Neural cell (in vitro differentiated cells): ENCODE measurements around the gene ZNF316. TPM values are rescaled to one million over a fixed set of nuclear protein-coding genes. Genes with fewer than 3 reads are reported as not detected.

Experiments used
- H2AFZ ChIP-seq: fragments of 200-600, 300-800 bp; sonication (generic), shearing (Covaris generic); 2 replicates; pipeline ENCODE4 v1.6.0; 2014; ENCODE audit warnings: low read depth, mild to moderate bottlenecking, antibody characterized with exemption, low read length, moderate library complexity
- H3F3A ChIP-seq: fragments of 200-600 bp; shearing (Covaris generic); 2 replicates; pipeline ENCODE4 v1.6.1; 2016; ENCODE audit warnings: mild to moderate bottlenecking, moderate library complexity, mixed read lengths, antibody characterized with exemption, low read length; ENCODE audit not compliant: insufficient read depth, poor library complexity, severe bottlenecking
- H3K27ac ChIP-seq: fragments of 200-600, 300-800 bp; sonication (generic), shearing (Covaris generic); 2 replicates; pipeline ENCODE4 v1.5.1; 2014; ENCODE audit warnings: mild to moderate bottlenecking, low read length, moderate library complexity
- H3K27me3 ChIP-seq: fragments of 300-800, 200-600 bp; sonication (generic), shearing (Covaris generic); 2 replicates; pipeline ENCODE4 v1.6.0; 2014; ENCODE audit warnings: mild to moderate bottlenecking, low read depth, low read length, moderate library complexity; ENCODE audit not compliant: insufficient read depth
- H3K36me3 ChIP-seq: fragments of 300-800, 200-600 bp; sonication (generic), shearing (Covaris generic); 2 replicates; pipeline ENCODE4 v1.5.1; 2014; ENCODE audit warnings: mild to moderate bottlenecking, antibody characterized with exemption, low read length, moderate library complexity; ENCODE audit not compliant: insufficient read depth
- H3K4me2 ChIP-seq: fragments of 300-800, 200-600 bp; sonication (generic), shearing (Covaris generic); 2 replicates; pipeline ENCODE4 v1.6.0; 2014; ENCODE audit warnings: mild to moderate bottlenecking, low read length
- H3K4me3 ChIP-seq: fragments of 300-800, 200-600 bp; sonication (generic), shearing (Covaris generic); 2 replicates; pipeline ENCODE4 v1.5.1; 2014; ENCODE audit warnings: mild to moderate bottlenecking, low read length, moderate library complexity
- H3K79me2 ChIP-seq: fragments of 200-600 bp; shearing (Covaris generic); replicated peaks from 2 replicates; pipeline ENCODE4 v1.6.0; 2014; ENCODE audit warnings: mild to moderate bottlenecking, low read length, moderate library complexity; ENCODE audit not compliant: insufficient read depth
- H3K9ac ChIP-seq: fragments of 300-800, 200-600 bp; sonication (generic), shearing (Covaris generic); 2 replicates; pipeline ENCODE4 v1.6.1; 2016; ENCODE audit warnings: mild to moderate bottlenecking, low read length, mixed read lengths
- H3K9me2 ChIP-seq: fragments of 200-600 bp; shearing (Covaris generic); 2 replicates; pipeline ENCODE4 v1.6.1; 2016; ENCODE audit warnings: mild to moderate bottlenecking, low read length, mixed read lengths; ENCODE audit not compliant: insufficient read depth
- H3K9me3 ChIP-seq: fragments of 200-600, 300-800 bp; sonication (generic), shearing (Covaris generic); 2 replicates; pipeline ENCODE4 v1.6.1; 2016; ENCODE audit warnings: mild to moderate bottlenecking, mixed run types, low read length, moderate library complexity, mixed read lengths
- H4K20me1 ChIP-seq: fragments of 200-600 bp; shearing (Covaris generic); 2 replicates; pipeline ENCODE4 v1.6.1; 2016; ENCODE audit warnings: mild to moderate bottlenecking, mixed run types; ENCODE audit not compliant: insufficient read depth
- EP300 ChIP-seq: fragments of 450-650 bp; conservative IDR thresholded peaks from 2 replicates; pipeline ENCODE4 v1.6.1; 2014; ENCODE audit warnings: antibody characterized with exemption, mild to moderate bottlenecking, moderate library complexity; ENCODE audit not compliant: poor library complexity, severe bottlenecking
- EZH2 ChIP-seq: fragments of 200-600, 300-800 bp; shearing (Covaris generic), sonication (generic); IDR thresholded peaks from 2 replicates; pipeline ENCODE4 v1.6.1; 2014; ENCODE audit warnings: antibody characterized with exemption, low read length, borderline replicate concordance, mild to moderate bottlenecking; ENCODE audit not compliant: insufficient read depth, poor library complexity, severe bottlenecking
- MXI1 ChIP-seq: fragments of 450-650 bp; conservative IDR thresholded peaks from 2 replicates; pipeline ENCODE4 v1.6.1; 2014; ENCODE audit warnings: antibody characterized with exemption, mild to moderate bottlenecking; ENCODE audit not compliant: poor library complexity, severe bottlenecking
- POLR2AphosphoS5 ChIP-seq: IDR thresholded peaks from 2 replicates; pipeline ENCODE4 v1.6.1; 2012
- RAD21 ChIP-seq: fragments of 450-650 bp; conservative IDR thresholded peaks from 2 replicates; pipeline ENCODE4 v1.6.1; 2014; ENCODE audit warnings: antibody characterized with exemption, mild to moderate bottlenecking, moderate library complexity
- REST ChIP-seq: IDR thresholded peaks from 2 replicates; pipeline ENCODE4 v1.6.1; 2012; ENCODE audit warnings: borderline replicate concordance
- SMC3 ChIP-seq: fragments of 450-650 bp; conservative IDR thresholded peaks from 2 replicates; pipeline ENCODE4 v1.6.1; 2014; ENCODE audit warnings: antibody characterized with exemption, mild to moderate bottlenecking, moderate library complexity; ENCODE audit not compliant: poor library complexity
- TAF1 ChIP-seq: IDR thresholded peaks from 2 replicates; pipeline ENCODE4 v1.6.1; 2012; ENCODE audit warnings: low read depth
- polyA plus RNA-seq: library from polyadenylated mRNA; depleted of rRNA; stranded (reverse); fragments of >200 nt; gene quantifications from 2 replicates; pipeline ENCODE4 v1.2.3, GENCODE V29; 2014
- TF ChIP-seq, protein P1 (sequence below): fragments of 450-650 bp; IDR thresholded peaks from 2 replicates; pipeline ENCODE4 v1.5.1; 2014; ENCODE audit warnings: antibody characterized with exemption, mild to moderate bottlenecking, moderate library complexity; ENCODE audit not compliant: poor library complexity, severe bottlenecking

Gene ZNF316
- polyA plus RNA-seq, 1 donor from 2014 or later: 22.2 TPM

DNA sequence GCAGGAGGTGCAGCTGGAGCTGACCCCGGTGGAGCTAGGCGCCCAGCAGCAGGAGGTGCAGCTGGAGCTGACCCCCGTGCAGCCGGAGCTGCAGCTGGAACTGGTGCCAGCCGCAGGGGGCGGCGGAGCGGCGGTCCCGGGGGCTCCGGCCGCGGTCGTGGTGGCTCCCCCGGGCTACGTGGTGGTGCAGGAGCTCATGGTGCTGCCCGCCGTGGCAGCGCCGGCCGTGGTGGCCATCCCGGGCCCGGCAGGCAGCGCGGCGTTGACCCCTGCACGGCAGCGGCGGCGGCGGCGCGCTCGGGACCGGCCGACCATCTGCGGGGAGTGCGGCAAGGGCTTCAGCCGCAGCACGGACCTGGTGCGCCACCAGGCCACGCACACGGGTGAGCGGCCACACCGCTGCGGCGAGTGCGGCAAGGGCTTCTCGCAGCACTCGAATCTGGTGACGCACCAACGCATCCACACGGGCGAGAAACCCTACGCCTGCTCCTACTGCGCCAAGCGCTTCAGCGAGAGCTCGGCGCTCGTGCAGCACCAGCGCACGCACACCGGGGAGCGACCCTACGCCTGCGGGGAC is 14.9 kb upstream of the ZNF316 start:
- no peak overlapping the region for H3K4me3 ChIP-seq
- H3K27ac ChIP-seq: no peak overlapping the region
- no peaks in the 10 kb centered on the region for H3K9me2 ChIP-seq
- no peaks in the 10 kb centered on the region for H3K36me3 ChIP-seq
- H4K20me1 ChIP-seq: no peaks in the 10 kb centered on the region
- no peak for TF ChIP-seq REST
- no peak for TF ChIP-seq RAD21
- no peak for TF ChIP-seq SMC3
- no peak for TF ChIP-seq TAF1
- no peak for TF ChIP-seq MXI1
- no peak for TF ChIP-seq POLR2AphosphoS5
- TF ChIP-seq EP300: no peak
- TF ChIP-seq EZH2: no peak
- TF ChIP-seq, protein P1, sequence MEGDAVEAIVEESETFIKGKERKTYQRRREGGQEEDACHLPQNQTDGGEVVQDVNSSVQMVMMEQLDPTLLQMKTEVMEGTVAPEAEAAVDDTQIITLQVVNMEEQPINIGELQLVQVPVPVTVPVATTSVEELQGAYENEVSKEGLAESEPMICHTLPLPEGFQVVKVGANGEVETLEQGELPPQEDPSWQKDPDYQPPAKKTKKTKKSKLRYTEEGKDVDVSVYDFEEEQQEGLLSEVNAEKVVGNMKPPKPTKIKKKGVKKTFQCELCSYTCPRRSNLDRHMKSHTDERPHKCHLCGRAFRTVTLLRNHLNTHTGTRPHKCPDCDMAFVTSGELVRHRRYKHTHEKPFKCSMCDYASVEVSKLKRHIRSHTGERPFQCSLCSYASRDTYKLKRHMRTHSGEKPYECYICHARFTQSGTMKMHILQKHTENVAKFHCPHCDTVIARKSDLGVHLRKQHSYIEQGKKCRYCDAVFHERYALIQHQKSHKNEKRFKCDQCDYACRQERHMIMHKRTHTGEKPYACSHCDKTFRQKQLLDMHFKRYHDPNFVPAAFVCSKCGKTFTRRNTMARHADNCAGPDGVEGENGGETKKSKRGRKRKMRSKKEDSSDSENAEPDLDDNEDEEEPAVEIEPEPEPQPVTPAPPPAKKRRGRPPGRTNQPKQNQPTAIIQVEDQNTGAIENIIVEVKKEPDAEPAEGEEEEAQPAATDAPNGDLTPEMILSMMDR: no peak
- H3F3A ChIP-seq: no peaks in the 10 kb centered on the region
- H3K9ac ChIP-seq: no peak overlapping the region
- H3K27me3 ChIP-seq: no peaks in the 10 kb centered on the region
- H3K9me3 ChIP-seq: no peaks in the 10 kb centered on the region
- no peak overlapping the region for H2AFZ ChIP-seq
- H3K79me2 ChIP-seq: no peaks in the 10 kb centered on the region
- H3K4me2 ChIP-seq: no peak overlapping the region

- no peak overlapping the region for H3K9ac ChIP-seq
- H3K4me3 ChIP-seq: no peak overlapping the region
- no peaks in the 10 kb centered on the region for H3K9me2 ChIP-seq
- no peaks in the 10 kb centered on the region for H3K9me3 ChIP-seq
- no peak overlapping the region for H2AFZ ChIP-seq
- no peaks in the 10 kb centered on the region for H3K36me3 ChIP-seq
- no peak for TF ChIP-seq EP300
- TF ChIP-seq, protein P1: no peak
- no peak for TF ChIP-seq TAF1
- no peak for TF ChIP-seq REST
- TF ChIP-seq EZH2: no peak
- no peak for TF ChIP-seq MXI1
- no peak for TF ChIP-seq POLR2AphosphoS5
- no peak for TF ChIP-seq RAD21
- TF ChIP-seq SMC3: no peak
- H3K27me3 ChIP-seq: no peaks in the 10 kb centered on the region
- no peaks in the 10 kb centered on the region for H3K79me2 ChIP-seq
- no peak overlapping the region for H3K27ac ChIP-seq
- H3K4me2 ChIP-seq: no peak overlapping the region
- H4K20me1 ChIP-seq: no peaks in the 10 kb centered on the region
- no peaks in the 10 kb centered on the region for H3F3A ChIP-seq
Observed at GRCh38 chr7:6623589-6624245, 13.4 kb upstream of the ZNF316 start.
